NCI-H526 treated with DMSO at 0.1 percent for 48 hours (cell line): Measurements from ENCODE around the gene IRGC.

Experiments
- DNase-seq: peaks from one replicate; lab custom pipeline; 2025; lab: John Stamatoyannopoulos, UW

Gene IRGC

DNA sequence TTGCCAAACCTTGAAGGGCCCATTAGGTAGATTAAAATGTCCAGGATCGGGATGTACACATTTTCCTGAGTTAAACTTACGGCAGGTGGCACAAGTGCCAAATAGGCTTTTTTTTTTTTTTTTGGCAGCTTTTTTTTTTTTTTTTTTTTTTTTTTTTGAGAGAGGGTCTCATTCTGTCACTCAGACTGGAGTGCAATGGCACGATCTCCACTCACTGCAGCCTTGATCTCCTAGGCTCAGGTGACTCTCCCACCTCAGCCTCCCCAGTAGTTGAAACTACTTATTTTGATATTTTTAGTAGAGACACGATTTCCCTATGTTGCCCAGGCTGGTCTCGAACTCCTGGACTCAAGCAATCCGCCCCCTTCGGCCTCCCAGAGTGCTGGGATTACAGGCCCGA is 9.0 kb downstream of the IRGC start:
- no peak for DNase-seq

DNA sequence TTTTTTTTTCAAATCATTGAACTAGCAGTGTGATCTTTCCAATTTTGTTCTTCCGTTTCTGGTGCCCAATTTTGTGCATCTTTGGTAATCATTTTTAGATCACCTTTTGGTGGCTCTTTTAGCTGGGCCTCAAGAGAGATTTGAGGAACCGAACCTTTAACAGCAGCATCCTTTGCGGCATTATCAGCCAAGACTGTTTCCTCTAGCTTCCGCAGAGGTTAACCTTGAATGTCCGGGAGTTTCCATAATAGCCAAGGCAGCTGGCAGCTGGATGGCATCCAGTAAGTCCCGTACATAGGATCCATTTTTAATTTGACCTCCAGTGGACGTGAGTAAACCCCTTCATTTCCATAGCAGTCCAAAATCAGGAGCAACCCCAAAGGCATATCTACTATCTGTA is 9.6 kb downstream of the IRGC start:
- no peak for DNase-seq

DNA sequence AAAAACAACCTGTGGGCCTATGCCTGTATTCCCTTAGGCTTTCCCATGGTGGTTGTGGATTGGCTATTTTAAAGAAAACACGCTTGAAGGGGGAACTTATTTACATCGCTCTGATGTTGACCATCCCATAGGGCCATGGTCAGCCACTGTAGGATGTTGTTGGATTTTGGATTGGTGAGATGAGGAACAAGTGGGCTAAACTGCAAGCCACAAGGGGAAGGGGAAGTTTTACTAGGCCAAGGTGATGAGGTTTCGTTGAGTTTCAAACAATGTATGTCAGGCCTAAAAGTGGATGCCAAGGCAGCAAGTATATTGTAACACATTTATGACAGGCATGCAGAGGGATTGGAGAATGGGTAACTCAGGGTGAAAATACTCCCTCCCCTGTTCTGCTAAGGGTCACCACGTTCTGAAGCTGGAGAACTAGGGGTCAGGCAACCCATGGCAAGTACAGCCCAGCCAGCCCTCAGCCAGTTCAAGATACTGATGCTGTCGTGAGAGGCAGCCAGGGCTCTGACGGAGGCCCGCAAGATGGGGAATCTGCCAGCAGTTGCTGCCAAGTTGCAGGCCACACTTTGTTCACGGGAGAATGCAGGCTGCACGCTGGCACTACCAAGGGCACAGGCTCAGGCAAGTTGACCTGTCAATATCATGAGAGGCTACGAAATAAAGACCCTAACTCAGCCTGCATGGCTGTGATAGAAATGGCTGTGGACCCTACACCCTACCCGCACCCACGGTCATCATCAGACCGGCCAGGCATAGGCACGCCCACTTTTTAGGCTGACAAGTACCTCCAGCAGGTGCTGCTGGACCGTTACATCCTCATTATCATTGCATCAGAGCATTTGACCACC is 11.1 kb downstream of the IRGC start:
- DNase-seq = no peak

DNA sequence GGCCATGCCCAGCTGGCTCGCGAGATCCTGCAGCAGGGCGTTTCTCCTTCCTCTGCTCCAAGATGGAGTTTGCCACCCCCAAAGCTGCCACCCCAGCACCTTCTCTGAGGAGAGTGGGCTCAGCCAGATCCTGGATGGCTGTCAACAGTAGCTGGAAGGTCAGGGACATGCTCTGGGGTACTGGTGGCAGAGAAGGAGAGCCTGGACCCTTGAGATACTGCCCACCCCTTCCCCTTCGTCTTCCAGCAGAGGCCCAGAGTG is 11.6 kb downstream of the IRGC start:
- no peak for DNase-seq

DNA sequence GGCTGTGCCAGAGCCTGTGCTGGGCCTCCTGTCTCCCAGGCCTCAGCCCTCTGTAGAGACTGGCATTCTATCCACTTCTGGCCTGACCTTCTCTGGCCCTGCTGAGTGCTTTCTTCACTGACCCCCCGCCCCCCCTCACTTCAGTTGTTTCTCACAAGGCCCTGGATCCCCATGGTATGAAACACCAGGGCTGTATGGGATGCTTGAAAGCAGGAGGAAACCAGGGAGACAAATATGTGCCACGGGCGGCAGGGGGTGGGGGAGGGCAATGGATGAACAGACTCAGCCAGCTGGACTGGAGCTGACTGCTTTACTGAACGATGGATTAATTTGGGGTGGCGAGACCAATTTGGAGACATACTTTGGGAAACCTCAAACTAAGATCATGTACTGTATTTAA is 14.0 kb downstream of the IRGC start:
- no peak for DNase-seq

DNA sequence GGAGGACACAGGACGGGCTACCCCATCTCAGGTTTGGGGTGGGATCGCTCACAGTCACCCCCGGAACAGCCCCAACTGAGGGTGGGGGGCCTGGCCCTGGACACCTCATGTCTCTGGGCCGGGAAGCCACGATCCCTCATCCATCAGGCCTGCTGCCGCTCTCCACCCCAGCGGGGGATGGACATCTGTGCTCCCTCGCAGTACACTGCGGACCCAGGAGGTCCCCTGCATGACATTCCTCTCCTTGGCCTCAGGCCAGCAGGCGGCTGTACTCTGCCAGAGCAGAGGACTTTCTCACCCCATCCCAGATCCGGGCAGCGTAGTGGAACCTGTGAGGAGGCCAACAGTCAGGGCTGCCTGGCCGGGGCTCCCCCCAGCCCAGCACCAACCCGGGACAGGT is 15.5 kb downstream of the IRGC start:
- DNase-seq = no peak

DNA sequence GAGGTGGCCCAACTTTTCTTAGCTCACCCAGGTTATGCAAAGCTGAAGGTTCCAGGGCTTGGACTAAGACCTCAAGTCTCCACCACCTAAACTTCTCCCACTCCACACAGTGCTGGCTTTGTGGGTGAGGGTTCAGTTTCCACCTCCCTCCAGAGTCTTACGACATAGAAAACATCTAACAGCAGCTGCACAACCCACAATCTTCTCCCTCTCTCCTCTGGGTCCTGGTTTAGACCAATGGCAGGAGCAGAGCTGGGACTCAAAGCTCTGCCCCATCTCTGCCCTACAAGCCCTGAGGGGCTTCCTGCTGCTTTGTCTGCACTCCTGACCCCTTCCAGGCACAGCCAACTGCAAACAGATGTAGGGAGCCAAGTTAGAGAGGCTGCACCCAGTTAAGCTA is 16.0 kb downstream of the IRGC start:
- no peak for DNase-seq

DNA sequence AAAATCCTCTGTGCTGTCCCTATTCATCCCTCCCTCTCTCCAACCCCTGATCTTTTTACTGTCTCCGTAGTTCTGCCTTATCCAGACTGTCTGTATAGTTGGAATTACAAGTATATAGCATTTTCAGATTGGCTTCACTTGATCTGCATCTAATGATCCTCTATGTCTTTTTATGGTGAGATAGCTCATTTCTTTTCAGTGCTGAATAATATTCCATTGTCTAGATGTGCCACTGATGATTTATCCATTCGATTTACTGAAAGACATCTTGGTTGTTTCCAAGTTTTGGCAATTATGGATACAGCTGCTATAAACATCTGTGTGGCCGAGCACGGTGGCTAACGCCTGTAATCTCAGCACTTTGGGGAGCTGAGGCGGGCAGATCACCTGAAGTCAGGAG is 19.1 kb downstream of the IRGC start:
- no peak for DNase-seq

DNA sequence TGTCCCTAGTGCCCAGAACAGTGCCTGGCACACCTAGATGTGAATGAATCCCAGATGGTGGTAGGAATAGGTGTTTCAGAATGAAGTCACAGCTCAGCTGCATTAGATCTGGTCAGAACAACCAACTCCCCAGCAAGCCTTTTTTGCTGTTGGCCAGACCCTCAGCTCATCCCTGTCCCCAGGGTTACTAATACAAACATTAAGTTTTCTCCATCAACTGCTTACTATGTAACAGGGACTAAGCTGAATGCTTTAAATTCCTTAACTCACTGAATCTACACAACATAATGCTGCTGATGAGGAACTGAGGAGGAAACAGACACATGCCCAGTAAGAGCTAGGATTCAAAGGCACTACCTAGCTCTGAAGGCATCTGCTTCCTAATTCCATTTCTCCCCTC is 20.1 kb downstream of the IRGC start:
- no peak for DNase-seq

DNA sequence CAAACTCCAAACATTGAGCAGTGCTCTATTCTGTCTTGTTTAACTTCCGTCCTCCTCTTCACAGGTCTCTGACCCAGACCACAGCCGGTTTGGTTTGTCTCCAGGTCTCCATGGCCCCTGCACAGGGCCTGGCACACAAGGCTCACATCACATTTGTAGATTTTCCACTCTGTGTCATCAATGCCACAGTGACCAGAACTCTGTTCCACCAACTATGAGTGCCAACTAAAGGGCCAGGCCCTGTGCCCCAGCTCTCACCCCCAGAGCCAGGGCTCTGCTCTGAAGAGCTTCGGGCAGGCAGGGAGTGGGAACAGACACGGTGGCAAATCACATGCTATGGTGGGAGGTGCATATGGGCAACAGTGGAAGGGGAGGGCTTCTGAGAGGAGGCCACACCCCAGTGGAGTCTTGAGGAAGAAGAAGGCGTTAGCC is 22.9 kb downstream of the IRGC start:
- no peak for DNase-seq

DNA sequence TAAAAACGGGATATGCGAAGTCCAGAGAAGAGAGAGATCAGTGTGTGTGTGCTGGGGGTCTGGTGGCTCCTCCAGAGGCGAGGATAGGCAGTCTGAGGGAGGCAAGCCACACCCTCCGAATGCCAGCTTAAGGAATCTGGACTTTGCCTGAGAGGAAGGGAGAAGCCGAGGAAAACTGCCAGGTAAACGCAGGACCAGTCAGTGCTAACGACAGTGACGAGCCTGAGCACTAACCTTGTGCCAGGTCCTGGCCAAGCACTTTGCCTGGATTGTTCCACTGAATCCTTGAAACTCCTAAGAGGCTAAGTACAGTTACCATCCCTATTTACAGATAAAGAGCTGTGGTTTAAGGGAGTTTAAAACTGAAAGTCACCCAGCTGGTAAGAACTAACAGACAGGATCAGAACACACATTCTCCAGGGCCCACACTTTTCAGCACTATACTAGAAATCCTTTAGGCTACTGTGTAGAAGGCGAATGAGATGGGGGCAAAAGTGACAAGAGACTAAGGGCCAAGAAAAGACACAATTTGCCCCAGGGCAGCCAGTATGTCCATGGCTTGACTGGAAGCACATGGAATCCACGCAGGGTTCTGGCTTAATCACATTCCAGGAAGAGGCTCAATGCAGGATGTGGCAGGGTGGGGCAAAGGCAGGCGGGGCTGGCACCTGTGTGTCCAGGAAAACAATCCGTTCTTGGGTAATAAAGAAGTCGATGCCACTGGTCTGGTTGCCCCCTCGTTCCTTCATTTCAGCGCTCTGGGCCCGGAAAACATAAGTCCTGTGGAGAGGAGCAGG is 23.8 kb downstream of the IRGC start:
- DNase-seq = no peak

DNA sequence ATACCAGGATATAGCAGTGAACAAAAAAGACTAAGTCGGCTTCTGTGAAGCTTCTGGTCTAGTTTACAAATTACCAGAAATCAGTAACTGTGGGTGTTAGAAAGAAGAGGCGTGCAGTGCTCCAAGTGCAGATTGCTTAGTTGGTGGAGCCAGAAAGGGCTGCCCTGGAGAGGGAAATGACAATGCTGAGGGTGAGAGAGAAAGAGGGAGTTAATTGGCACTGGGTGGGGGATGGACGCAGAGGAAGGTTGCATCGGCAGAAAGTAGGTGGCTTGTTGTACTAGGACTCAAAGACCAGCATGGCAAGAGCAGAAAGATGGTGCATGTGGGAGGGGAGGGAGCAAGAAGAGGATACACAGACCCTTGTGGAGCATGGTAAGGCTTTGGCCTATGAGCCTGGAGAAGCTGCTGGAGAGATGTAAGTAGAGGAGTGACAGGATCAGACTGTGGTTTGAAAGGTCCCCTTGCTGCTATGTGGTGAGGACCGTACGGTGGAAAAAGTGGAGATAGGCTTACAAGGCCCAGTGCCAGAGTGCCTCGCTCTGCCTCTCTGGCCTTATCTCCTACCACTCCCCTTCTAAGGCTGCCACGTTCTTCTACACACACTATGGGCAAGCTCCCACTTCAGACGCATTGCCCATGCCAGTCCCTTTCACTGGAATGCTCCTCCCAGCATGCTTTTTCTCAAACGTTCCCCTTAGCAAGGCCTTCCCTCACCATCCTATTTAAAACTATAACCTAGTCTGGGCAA is 25.4 kb downstream of the IRGC start:
- DNase-seq = no peak

DNA sequence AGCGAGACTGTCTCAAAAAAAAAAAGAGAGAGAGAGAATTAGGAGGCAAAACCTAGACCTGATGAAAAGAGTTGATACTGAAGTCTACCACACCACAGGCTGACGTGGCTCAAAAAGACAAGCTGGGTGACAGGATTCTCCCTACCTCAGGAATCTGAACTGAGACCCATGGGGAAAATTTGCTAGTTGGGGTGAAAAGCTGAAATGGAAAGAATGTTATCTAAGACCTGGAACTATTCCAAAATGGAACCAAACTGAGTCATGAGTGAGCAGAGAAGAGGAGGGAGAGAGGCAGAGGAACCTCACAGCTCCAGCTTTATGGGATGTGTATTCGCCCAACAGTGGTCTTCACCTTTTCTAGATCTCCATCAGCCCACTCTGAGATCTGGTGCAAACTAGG is 27.2 kb downstream of the IRGC start:
- no peak for DNase-seq

DNA sequence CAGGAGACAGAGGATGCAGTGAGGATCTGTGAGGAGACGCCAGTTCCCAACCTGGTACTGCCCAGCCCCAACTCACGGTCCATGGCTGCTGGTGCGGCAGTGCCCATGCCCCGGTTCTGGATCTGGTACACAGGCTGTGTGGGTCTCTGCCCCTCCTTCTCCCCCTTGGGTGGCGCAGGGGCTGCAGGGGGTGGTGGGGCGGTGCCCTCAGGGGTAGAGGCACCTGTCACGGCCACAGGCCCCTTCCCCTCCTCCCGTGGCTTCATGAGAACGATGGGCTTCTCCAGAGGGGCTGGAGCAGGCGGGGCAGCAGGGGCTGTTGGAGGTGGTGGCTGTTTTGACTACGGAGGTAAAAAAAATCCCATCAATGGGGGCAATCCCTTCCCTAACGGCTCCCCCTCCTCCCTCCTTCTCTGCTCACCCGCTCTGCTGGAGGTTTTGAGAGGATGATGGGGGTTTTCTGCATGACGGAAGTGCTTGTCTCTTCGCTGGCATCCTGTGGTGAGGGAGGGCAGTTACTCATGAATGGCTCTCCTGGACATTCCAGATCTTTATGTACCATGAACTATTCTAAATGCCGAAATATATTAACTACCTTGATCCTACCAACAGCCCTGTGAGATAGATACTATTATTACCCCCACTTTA is 31.8 kb downstream of the IRGC start:
- DNase-seq = no peak

DNA sequence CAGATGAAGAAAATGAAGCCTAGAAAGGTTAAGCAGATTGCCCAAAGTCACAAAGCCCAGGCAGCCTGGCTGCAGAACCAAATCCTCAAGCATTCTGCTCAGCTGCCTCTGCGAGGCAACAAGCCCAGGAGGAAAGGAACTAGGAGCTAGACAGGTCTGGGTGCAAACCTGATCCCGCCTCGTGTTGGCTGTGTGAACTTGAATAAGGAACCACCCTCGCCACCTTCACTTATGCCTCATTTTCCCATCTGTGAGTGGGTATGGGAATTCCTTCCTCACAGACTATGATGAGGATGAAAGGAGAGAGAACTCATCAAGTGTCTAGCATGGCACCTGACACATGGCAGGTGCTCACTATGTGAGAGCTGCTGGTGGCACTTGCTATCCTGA is 32.3 kb downstream of the IRGC start:
- DNase-seq = no peak

DNA sequence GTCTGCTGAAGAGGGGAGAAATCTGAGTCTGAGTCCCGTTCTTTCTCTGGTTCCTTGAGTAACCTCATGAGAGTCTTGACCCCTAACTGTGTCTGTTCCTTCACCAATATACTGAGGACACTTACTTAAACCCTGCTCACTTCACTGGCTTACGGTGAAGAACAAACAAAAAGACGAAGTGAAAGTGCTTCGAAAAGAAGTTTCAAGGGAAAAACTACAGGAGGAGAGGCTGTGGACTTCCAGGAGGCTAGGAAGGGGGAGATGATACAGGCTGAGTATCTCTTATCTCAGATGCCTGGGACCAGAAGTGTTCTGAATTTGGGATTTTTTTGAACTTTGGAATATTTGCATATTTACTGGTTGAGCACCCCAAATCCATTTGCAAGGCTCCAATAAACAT is 32.8 kb downstream of the IRGC start:
- DNase-seq = no peak

DNA sequence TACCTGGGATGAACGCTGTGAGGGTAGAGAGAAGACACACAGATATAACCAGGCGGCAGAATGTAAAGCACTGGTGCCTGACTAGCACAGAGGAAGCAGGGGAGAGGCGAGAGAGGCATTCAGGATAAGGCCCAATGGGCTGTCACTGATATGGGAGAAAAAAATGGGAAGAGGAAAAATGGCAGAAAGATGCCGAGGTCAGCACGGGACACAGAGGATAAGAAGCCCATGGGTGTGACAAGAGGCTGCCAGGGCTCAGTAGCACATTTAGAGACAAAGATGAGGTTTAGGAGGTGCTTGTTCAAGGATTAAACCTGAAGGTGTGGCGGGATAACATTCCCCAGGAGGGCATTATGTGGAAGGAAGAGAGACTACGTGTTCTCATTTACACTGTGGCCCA is 33.3 kb downstream of the IRGC start:
- DNase-seq = no peak

DNA sequence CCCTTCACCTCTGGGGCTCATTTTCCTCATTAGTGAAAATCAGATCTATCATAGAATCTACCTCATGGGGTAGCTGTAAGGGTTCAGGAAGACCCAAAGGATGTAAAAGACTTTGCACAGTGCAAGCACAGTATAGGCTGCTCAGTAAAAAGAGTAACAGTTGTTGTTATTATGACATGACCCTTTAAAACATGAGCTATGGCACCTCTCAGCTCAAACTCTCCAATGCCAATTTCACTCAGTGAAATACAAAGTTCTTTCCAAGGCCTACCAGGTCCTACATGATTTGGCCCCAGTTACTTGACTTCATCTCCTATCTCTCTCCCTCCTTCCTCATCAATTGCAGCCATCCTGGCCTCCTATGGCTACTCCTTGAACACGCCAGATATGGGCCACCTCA is 34.0 kb downstream of the IRGC start:
- no peak for DNase-seq

DNA sequence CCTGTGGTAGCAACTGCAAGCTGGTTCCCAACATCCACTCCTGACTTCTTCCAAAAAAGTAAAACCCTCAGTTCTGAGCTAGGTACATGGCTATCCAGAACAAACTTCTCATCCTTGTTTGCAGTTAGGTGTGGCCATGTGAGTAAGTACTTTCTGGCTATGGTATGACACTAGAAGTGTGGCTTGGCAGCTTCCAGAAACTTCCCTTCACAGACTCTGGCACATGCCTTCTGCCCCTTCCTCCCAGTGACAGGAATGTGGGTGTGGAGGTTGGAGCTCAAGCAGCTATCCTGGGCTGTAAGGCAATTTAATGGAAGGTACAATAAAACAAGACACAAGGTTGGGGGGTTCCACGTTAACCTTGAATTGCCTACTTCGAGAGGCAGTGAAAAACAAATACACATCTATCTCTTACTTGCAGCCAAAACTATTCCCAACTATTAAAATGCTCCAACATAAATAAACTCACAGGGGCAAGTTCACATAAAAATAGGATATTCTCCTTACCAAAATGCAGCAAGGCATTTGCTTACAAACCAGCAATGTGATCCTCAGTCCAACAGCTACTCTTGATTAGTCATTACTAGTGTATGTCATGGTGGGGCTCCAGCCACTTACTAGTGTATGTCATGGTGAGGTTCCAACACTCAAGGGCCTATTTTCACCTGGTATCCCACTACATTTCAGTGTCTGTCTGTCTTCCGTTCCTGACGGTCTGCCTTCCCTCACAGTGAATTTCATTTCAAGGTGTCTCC is 35.8 kb downstream of the IRGC start:
- DNase-seq = no peak

DNA sequence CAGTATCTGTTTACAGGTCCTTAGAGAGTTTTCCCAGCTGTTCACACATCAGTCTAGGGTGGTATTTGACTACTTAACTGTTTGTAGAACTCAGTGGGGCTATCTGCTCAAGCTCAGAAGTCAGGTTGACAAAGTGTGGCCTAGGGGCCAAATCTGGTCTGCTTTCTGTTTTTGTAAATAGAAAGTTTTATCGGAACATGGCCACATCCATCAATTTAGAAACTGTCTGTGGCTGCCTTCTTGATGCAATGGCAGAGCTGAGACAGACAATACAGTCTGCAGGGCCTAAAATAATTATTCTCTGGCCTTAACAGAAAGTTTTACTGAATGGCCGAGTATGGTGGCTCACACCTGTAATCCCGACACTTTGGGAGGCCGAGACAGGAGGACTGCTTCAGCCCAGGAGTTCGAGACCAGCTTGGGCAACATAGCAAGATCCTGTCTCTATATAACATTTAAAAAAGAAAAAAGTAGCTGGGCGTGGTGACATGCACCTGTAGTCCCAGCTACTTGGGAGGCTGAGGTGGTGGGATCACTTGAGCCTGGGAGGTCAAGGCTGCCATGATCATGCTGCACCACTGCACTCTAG is 36.5 kb downstream of the IRGC start:
- DNase-seq = no peak

DNA sequence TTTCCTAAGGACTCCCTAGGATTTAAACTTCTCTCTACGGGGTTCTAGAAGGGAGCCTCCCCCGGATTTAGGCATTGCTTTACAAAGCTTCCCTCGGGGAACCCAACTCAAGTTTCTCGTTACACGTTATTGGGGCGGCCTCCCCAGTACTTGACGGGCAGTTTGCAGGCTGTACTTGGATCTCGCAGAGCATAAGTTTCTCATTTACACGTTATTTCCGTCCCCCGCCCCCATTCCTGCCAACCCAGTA is 38.3 kb downstream of the IRGC start:
- DNase-seq = no peak
